Esophagus squamous epithelium (tissue), 4 donors: ENCODE data around the gene C1QTNF2.

Source experiments
- CTCF ChIP-seq, 6 experiments: fragments of 450-650 bp in 4 of 6; fragments of 200-600 bp in 2 of 6; sonication (generic) in 2 of 6; IDR thresholded peaks; one replicate each; pipeline ENCODE4 v1.5.1; 2016 to 2019; ENCODE audit warnings: antibody characterized with exemption in 6 of 6, mild to moderate bottlenecking in 4 of 6, moderate library complexity in 4 of 6
- POLR2A ChIP-seq, 4 donors: fragments of 450-650 bp; IDR thresholded peaks; one replicate each; pipeline ENCODE4 v1.6.1; 2017; ENCODE audit warnings: antibody characterized with exemption in 4 of 4, mild to moderate bottlenecking in 4 of 4, moderate library complexity in 3 of 4

GRCh38 chr5:160348080-160348479 lies 22.3 kb downstream of the C1QTNF2 start:
- TF ChIP-seq CTCF (IDR thresholded peaks at IDR 0.05), result no peak
- no peak for TF ChIP-seq POLR2A (IDR thresholded peaks at IDR 0.05)
